NCI-H2196 treated with DMSO at 0.1 percent for 48 hours (cell line): ENCODE results near the gene SYNJ2.

Source experiments
- DNase-seq: peaks from one replicate; lab custom pipeline; 2025; ENCODE audit not compliant: unreplicated experiment; lab: John Stamatoyannopoulos, UW

Gene SYNJ2

DNA sequence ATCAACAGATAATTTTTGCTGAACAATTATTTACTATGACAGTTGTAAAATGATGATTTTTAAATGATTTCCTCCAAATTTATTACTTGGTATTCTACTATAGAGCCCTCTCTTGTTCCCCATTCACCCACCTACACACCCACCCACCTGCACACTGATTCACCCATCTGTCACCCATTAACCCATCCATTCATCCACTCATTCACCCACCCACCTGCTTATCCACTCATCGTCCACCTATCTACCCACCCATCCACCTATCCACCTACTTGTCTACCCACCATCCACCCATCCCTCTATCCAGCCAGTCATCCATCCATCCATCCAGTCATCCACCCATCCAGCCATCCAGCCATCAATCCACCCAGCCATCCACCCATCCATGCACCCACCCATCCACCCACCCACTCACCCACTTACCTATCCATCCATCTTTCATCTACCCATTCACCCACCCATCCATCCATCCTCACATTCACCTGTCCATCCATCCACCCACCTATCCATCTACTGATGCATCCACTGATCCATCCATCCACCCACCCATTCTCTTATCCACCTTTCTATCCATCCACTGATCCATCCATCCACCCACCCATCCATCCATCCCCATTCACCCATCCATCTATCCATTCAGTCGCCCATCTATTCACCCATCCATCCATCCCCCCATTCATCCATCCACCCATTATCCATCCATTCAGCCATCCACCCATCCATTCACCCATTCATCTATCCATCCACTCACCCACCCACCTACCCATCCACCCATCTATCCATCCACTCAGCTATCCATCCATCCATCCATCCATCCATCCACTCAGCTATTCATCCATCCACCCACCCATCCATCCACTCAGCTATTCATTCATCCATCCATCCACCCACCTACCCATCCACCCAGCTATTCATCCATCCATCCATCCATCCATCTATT lies 72.0 kb downstream of the SYNJ2 start:
- DNase-seq: no peak

DNA sequence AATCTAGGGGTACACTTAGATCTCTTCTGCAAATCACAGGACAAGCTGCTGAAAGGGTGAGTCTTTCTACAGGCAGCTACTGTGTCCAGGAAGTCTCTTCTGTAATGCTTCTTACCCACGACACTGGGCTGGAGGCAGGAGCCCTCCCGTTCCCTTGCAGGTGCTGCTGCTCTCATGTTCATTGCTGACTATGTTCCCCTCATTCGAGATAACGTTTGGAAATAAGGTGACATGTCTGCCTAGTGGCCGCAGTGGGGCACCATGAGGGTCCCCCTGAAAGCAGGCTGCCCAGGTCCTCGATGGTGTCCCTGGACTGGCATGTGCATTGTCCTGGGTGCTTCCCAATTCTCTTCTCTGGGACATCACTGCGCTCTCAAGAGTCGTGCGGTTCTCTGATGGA lies 74.7 kb downstream of the SYNJ2 start:
- DNase-seq: no peak

- DNase-seq: no peak
These were observed 75.1 kb downstream of the SYNJ2 start for GRCh38 chr6:158056804-158057203.

DNA sequence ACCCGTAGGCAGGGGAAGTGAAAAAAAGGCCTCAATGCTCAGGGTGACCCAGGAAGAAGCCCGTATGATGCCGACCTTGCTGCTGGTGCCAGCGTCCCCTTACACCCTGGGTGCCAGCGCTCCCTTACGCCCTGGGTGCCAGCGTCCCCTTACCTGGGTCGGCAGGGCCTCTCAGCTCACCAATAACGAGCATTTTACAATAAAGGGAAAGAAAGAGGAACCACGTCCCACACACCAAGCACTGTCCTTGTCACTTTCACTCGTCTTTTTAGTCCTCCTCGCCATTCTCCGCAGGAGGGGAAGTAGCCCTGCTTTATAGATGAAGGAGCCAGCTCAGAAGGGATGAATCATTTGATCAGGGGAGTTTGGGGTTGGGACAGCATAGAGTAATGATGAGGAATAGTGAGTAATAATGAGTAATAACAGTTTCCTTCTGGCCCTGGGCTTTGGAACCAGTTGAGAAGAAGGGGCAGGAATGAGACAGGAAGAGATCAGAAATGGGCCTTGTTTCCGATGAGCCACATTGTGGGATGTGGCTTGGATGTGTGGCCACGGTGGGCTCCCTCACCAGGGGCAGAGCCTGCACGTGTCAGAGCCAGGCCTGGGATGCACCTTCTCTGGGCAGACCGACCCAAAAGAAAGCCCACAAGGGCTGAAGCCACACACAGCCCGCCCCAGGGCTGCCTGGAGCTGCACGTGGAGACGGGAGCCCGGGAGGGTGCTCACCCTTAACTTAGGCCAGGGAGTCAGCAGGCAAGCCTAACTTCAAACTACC lies 75.7 kb downstream of the SYNJ2 start:
- DNase-seq: no peak

- DNase-seq: no peak
These were observed 76.5 kb downstream of the SYNJ2 start for GRCh38 chr6:158058171-158058651.

DNA sequence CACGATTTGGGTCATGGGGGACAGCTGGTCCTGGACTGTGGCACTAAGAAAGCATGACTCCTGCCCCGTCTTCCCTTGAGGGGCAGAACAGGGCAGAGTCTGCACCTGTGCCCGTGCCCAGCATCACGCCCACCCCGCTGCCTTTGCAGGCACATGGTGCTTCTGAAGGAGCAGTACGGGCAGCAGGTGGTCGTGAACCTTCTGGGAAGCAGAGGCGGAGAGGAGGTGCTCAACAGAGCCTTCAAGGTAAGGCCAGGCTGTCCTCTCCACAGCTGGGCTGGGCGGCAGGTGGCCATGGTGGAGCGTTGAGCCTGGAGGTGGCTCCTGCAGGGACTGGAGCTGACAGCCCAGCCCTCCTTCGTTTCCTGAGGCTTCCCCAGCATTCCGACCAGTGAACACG lies 77.4 kb downstream of the SYNJ2 start:
- no peak for DNase-seq

GRCh38 chr6:158060455-158061360 lies 79.0 kb downstream of the SYNJ2 start:
- peak; percentile 47 for DNase-seq

DNA sequence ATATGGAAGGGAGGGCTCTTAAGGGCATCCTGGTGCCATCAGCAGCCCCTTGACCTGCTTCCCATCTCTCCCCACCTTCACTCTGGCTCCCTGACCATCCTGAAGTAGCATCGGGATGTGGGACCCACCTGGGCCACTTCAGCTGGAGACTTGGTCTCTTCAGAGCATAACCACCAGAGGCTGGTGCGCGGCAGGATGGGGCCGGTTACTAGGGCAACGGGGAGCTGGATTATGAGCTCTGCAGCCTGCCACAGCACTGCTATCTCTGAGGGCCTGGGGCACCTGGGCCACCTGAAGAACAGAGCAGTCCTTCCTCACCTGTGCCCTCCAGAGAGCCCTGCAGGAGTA lies 79.7 kb downstream of the SYNJ2 start:
- DNase-seq: no peak

DNA sequence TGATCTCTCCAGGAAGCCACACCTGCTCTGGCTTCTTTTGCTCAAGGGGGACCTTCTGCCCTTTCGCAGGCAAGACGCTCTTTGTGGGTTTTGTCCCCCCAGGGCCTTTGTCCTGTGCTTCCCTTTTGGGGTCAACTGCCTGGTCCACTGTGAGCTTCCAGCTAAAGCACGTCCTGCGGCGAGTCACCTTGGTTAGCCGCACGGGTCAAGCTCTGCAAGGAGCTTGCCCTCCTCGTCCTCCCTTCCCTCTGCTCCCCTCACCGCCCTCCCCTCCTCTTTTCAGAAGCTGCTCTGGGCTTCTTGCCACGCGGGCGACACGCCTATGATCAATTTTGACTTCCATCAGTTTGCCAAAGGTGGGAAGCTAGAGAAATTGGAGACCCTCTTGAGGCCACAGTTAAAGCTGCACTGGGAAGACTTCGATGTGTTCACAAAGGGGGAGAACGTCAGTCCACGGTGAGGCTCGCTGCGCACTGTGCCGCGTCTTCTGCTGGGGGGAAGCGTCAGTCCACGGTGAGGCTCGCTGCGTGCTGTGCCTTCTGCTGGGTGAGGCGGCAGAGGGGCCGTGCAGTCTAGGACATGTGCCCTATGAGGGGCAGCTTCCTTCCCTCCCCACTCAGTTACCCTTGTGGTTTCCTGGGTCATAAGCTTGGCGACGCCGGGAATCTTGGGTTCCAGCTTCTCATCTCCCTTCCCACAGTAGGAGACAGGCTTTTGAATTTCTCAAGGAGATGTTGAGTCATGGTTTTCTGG lies 80.2 kb downstream of the SYNJ2 start:
- DNase-seq: no peak

- no peak for DNase-seq
These were observed 82.1 kb downstream of the SYNJ2 start for GRCh38 chr6:158063736-158064135.

GRCh38 chr6:158064725-158065251 lies 83.1 kb downstream of the SYNJ2 start:
- no peak for DNase-seq

DNA sequence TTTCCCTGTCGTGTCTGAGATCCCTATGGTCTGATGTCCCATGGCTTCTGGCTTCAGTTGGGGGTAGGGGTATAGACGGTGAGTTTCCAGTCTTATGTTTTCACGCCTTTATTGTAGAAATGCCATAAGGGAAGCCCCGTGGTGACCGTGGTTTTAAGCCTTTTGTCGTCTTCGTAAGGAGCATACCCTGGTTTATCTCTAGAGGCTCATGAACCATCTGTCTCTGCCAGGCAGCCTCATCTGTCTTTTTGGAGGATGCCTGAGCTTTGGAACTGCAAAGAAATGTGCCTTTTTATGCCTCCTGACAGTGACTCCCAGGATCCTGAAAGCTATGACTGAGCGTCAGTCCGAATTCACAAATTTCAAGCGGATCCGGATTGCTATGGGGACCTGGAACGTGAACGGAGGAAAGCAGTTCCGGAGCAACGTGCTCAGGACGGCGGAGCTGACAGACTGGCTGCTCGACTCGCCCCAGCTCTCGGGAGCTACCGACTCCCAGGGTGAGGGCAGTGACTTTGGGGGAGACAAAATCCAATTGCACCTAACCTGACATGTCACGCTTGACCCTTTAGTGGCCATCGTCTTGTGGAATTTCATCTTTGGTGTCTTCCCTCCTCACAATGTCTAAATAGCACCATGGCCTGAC lies 84.6 kb downstream of the SYNJ2 start:
- DNase-seq: no peak

- DNase-seq: no peak
These were observed 85.9 kb downstream of the SYNJ2 start for GRCh38 chr6:158067436-158068015.

- DNase-seq: no peak
These were observed 86.7 kb downstream of the SYNJ2 start for GRCh38 chr6:158068156-158068892.

- no peak for DNase-seq
These were observed 87.5 kb downstream of the SYNJ2 start for GRCh38 chr6:158068893-158069799.

GRCh38 chr6:158069800-158070195 lies 88.1 kb downstream of the SYNJ2 start:
- no peak for DNase-seq

- DNase-seq: no peak
These were observed 88.8 kb downstream of the SYNJ2 start for GRCh38 chr6:158070513-158070912.
